Breast epithelium (tissue), 3 donors: ENCODE data around the gene ZCCHC9.

ENCODE experiments used
- POLR2A ChIP-seq: fragments of 450-650 bp; IDR thresholded peaks from one replicate; pipeline ENCODE4 v1.6.1; 2016; ENCODE audit warnings: antibody characterized with exemption, mild to moderate bottlenecking, moderate library complexity
- POLR2AphosphoS5 ChIP-seq, 3 donors: sonication (generic); formaldehyde crosslinking; IDR thresholded peaks; one replicate each; pipeline ENCODE4 v1.6.1; 2017; ENCODE audit warnings: antibody characterized with exemption in 3 of 3
- TF ChIP-seq, protein P1 (sequence below), 3 donors: fragments of 450-650 bp; IDR thresholded peaks; one replicate each; pipeline ENCODE4 v1.5.1; 2016 to 2017; ENCODE audit warnings: antibody characterized with exemption in 3 of 3, mild to moderate bottlenecking in 3 of 3, moderate library complexity in 3 of 3

- TF ChIP-seq, protein P1, sequence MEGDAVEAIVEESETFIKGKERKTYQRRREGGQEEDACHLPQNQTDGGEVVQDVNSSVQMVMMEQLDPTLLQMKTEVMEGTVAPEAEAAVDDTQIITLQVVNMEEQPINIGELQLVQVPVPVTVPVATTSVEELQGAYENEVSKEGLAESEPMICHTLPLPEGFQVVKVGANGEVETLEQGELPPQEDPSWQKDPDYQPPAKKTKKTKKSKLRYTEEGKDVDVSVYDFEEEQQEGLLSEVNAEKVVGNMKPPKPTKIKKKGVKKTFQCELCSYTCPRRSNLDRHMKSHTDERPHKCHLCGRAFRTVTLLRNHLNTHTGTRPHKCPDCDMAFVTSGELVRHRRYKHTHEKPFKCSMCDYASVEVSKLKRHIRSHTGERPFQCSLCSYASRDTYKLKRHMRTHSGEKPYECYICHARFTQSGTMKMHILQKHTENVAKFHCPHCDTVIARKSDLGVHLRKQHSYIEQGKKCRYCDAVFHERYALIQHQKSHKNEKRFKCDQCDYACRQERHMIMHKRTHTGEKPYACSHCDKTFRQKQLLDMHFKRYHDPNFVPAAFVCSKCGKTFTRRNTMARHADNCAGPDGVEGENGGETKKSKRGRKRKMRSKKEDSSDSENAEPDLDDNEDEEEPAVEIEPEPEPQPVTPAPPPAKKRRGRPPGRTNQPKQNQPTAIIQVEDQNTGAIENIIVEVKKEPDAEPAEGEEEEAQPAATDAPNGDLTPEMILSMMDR (IDR thresholded peaks at IDR 0.05) = no peak
- TF ChIP-seq POLR2A (no peak), POLR2AphosphoS5 (IDR thresholded peaks at IDR 0.05) (no peak)
Observed at GRCh38 chr5:81315336-81315735, 13.9 kb downstream of the ZCCHC9 start.
